Measurements from ENCODE around the gene MYOZ2.

Gene MYOZ2

GRCh38 chr4:119205690-119206089 lies 70.1 kb downstream of the MYOZ2 start:
- no peak for DNase-seq

GRCh38 chr4:119206178-119206577 lies 70.5 kb downstream of the MYOZ2 start:
- no peak for DNase-seq

GRCh38 chr4:119207051-119207450 lies 71.4 kb downstream of the MYOZ2 start:
- no peak for DNase-seq

GRCh38 chr4:119209077-119209476 lies 73.4 kb downstream of the MYOZ2 start:
- peak; percentile 64 for DNase-seq

DNA sequence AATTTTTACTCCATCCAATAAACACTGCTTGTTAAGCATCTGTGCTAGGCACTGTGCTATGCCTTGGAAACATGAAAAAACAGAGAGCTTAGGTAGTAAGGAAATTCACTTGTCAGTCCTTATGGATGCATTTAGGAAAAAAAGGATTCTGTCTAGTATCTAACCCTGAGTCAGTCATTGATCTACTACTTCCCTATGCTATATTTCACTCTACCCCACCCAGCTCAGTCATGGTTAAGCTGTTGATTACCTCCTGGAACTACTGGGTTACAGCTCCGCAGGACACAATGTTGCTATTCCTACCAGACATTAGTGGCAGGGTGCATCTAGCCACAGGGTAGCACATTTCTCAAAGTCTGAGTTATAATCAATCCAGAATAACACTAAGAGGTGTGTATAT lies 74.0 kb downstream of the MYOZ2 start:
- DNase-seq, result no peak

DNA sequence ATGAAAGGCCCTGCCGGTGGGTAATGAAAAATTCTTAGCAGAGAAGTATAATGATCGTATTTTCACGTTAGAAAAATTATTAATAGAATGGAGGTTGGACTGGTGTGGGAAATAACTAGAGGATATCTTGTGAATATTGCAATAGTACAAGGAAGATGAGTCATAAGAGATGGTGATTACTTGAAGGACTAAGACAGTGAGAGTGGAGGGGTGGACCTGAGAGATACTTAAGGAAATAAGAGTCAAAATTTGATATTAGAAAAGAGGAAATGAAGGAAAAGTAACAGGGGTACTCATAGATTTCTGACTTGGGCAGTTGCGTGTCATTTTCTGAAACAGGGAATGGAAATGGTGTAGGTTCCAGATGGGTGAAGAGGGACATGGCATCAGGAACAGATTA lies 75.1 kb downstream of the MYOZ2 start:
- no peak for DNase-seq

DNA sequence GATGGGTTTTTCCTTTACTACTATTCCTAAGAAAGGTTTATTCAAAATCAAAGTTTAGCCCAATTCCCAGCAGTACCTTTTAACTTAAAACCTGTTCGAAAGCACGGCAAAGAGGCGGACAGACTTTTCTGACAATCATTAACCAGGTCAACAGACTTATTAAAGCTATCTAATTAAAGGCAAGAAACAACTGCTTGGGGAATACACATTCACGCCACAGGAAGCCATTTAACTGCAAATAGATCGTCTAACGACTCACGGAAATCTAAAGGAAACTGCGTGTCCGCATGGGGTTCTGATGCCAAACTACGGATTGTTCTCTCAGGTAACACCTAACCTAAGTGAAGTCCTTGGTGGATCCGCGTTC lies 76.2 kb downstream of the MYOZ2 start:
- DNase-seq, result no peak

DNA sequence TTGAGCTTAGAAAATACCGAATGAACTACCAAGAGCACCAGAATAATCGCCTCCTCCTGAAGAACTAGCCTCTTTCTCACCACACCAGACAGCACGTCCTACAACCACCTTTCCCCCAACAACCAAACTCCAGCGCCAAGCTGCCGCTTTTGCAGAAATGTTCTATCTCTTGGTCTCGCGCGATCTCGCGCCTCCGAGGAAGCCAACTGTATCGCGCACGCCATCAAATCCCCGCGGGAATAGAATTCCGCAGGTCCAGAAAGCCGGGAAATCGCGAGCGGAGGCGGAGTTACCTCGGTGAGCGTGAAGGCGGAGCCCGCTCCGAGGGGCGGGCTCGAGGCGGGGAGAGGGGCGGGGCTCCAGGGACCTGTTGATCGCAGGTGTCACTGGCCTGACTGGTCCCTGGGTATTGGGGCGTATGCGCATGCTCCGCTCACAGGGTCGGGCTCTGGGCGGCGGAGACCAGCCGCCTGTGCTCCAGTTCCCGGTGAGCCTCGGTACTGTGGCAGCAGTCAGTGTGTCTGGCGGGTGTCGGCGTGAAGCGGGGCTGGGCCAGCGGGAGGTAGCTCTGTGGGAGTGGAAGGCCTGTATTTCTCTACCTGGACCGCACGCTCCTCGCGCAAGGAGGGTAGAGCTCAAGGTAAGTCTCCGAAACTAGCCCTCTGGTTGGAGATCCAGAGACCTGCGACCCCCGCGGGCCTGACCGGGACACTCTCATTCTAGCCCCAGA lies 76.8 kb downstream of the MYOZ2 start, which contains the start of gene USP53:
USP53 (plus strand) TSS at position 480 of the 730 bp plus-strand sequence. CDS start 27,047 bp downstream, outside the sequence.
- DNase-seq, result peak; percentile 99

GRCh38 chr4:119212964-119213606 lies 77.5 kb downstream of the MYOZ2 start:
- peak; percentile 78 for DNase-seq

DNA sequence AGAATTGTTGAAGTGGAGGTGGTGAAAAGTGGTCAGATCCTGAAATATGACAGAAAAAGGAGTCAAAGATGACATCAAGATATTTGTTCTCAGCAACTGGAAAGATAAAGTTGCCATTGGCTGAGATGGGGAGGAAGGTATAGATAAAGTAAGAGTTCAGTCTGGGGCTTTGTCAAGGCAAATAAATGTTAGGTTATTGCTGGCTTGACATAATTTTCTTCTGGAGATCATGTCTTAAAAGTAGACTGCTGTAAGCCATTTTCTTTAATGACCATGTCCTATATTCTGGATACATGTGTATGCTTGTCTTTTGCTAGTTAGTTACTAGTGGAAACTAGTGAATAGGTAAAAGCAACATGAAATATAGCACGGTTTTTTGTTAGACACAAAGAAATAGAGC lies 82.5 kb downstream of the MYOZ2 start:
- DNase-seq, result no peak

GRCh38 chr4:119221412-119221811 lies 85.8 kb downstream of the MYOZ2 start:
- no peak for DNase-seq

DNA sequence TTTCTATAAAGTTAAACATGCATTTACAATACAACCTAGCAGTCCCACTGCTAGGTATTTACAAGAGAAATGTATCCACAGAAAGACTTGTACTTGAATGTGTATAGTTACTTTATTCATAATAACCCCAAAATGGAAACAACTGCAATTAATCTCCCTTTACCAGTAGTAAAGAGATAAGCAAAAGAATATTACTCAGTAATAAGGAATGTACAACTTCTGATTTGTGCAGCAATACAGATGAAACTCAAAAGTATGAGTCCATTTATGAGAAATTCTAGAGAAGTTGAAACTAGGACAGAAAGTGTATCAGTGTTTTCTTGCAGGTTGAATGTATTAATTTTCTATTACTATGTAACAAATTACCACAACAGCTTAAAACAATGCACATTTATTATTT lies 92.1 kb downstream of the MYOZ2 start:
- DNase-seq, result no peak

DNA sequence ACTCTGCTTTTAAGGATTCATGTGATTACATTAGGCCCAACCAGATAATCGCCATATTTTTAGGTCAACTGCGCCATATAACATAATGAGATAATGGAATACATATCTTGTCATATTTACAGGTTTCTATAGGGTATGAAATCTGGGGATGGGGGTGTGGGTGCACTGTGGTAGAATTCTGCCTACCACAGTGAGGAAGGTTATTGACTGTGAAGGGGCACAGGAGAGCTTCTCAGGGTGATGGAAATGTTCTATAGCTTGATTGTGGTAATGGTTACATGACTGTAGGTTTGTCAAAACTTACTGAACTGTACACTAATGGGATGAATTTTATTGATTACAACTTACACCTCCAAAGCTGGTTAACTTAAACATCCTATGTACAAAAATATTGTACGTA lies 92.8 kb downstream of the MYOZ2 start:
- DNase-seq, result no peak

- no peak for DNase-seq
Measured at GRCh38 chr4:119229908-119230687, 94.5 kb downstream of the MYOZ2 start.

- DNase-seq, result no peak
Measured at GRCh38 chr4:119231491-119231890, 95.9 kb downstream of the MYOZ2 start.

- DNase-seq, result no peak
Measured at GRCh38 chr4:119232286-119232685, 96.7 kb downstream of the MYOZ2 start.

DNA sequence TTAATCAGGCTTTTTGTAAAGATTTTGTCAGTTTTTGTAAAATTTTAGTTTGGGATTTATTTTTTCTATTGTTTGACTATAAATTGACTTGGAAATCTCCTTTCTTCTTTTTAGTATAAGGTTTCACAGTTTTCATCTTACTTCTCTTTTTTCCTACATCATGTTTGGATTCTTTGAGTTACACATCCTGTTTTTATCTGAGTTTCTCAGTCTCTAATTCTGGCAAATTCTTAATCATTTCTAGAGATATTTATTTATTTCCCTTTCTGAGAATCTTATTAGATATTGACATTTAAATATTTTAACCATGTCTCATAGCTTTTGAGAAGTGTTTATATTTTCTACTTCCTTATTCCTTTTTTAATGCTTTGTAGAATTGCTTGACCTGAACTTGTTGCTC lies 97.6 kb downstream of the MYOZ2 start:
- no peak for DNase-seq

DNA sequence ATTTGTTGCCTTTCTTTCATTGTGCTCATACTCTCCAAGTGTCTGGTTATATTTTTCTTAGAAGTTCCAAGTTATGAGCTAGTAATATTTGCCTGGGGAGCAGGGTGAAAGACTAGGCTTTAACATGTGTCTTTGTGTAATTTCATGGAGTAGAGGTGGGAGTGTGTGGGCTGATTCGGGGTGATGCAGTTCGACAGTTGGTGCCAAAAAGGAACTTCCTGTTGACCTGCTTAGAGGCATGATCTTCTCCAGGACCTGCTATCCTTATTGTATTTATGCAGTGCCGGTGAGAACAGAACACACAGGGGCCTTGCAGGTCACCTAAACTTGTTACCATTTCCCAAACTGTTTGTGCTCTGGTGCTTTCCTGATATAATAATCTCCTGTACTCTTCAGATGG lies 98.1 kb downstream of the MYOZ2 start:
- no peak for DNase-seq

- DNase-seq, result no peak
Measured at GRCh38 chr4:119237201-119237600, 101.6 kb downstream of the MYOZ2 start.

All from stimulated activated CD8-positive, alpha-beta memory T cell treated with anti-CD3 and anti-CD28 coated beads, Interleukin-4, amount 100 ng/mL, for 48 hours (primary cell).